GM12892 (cell line): ENCODE measurements around the gene LRRC1.

Source experiments
- POLR2A ChIP-seq: IDR thresholded peaks from 2 replicates; pipeline ENCODE4 v1.6.1; 2011; ENCODE audit warnings: low read depth, low read length, control low read depth
- POLR2AphosphoS5 ChIP-seq: IDR thresholded peaks from 2 replicates; pipeline ENCODE4 v1.6.1; 2011; ENCODE audit warnings: low read depth, low read length, control low read depth

- TF ChIP-seq POLR2A (no peak), POLR2AphosphoS5 (no peak)
These were observed 97.9 kb downstream of the LRRC1 start for GRCh38 chr6:53892707-53893106.
